GM18505 (cell line): ENCODE data around the gene ANKRD23.

Source experiments
- ATAC-seq: cut with Tn5 transposase; IDR thresholded peaks from one replicate; pipeline ENCODE4 v1.9.1; 2021; ENCODE audit not compliant: unreplicated experiment
- POLR2A ChIP-seq: IDR thresholded peaks from 4 replicates; pipeline ENCODE4 v1.6.1; 2011; ENCODE audit warnings: borderline replicate concordance; ENCODE audit not compliant: insufficient read depth, insufficient read length; ENCODE audit errors: extremely low read depth

Gene ANKRD23

DNA sequence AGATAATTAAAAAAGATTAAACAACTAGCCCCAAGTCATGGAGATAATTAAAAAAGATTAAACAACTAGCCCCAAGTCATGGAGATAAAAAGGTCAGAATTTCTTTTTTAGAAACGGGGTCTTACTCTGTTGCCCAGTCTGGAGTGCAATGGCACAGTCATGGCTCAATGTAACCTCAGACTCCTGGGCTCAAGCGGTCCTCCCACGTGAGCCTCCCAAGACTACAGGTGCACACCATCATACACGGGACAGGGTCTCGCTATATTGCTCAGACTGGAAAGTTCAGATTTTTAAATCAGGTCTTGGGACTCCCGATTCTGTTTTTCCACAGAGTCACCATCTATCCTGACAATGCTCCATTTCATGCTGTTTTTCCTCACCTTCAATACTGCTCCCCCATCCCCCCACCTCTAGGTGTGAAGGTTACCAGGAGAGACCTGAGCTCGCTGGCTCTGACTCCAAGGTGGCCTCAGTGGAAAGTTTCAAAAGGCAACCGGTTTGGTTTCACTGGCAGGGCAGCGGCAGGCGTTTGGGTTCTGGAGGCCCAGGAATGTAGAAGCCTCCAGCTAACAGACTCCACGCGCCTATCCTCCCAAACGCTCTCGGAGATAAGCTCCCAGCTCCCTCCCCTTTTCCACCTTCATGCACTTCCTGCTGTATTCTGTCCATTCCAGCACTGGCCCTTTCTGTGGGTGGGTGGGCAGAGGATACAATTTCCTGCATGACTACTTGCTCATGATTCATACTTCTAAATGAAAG, 28.9 kb upstream of the ANKRD23 start:
- no peak for TF ChIP-seq POLR2A
- no peak for ATAC-seq

GRCh38 chr2:96870626-96871255, 26.9 kb upstream of the ANKRD23 start:
- no peak for ATAC-seq
- TF ChIP-seq POLR2A = no peak

- ATAC-seq = no peak
- peak; percentile 33 for TF ChIP-seq POLR2A
Observed at GRCh38 chr2:96869822-96870625, 26.2 kb upstream of the ANKRD23 start, which contains the start of gene SEMA4C. TSS of gene SEMA4C (minus strand) at chr2:96870080. CDS start at chr2:96867886, 2,194 bp downstream.

- ATAC-seq = no peak
- TF ChIP-seq POLR2A = no peak
Observed at GRCh38 chr2:96869281-96869821, 25.5 kb upstream of the ANKRD23 start.

DNA sequence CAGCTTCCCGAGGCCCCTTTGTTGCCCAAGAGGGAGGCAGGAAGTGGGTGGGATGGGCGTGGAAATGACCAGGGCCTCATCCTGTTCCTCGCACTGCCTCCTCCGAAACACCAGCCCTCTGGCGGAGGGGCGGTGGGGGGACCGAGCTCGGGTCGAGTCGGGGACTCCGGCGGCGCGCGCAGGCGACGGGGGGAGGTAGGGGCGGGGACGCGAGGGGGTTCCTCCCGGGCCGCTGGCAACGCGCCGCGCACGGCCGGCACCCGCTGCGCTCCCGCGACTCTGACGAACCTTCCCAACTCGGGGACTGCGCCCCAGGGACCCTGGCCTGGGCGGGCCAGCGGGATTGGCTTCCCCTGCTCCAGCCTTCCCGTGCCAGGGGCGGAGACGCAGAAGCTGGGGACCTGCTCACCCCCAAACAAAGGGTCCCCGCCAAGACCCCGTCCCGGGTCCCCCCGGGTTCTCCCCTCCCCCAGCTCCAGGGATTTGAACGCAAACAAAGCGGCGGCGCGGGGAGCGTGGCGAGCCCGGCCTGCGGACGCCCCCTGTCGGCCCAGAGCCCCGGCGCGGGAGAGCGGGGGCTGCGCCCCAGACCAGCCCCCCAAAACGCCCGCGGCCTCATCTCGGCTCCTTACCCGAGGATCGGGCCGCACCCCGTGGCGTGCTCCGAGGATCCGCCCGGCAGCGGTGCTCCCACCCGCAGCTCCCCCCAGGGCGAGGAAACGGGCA, 24.9 kb upstream of the ANKRD23 start:
- peak; percentile 67 for TF ChIP-seq POLR2A
- ATAC-seq = peak; percentile 38

GRCh38 chr2:96867756-96868554, 24.1 kb upstream of the ANKRD23 start:
- peak; percentile 3 for ATAC-seq
- TF ChIP-seq POLR2A = no peak

DNA sequence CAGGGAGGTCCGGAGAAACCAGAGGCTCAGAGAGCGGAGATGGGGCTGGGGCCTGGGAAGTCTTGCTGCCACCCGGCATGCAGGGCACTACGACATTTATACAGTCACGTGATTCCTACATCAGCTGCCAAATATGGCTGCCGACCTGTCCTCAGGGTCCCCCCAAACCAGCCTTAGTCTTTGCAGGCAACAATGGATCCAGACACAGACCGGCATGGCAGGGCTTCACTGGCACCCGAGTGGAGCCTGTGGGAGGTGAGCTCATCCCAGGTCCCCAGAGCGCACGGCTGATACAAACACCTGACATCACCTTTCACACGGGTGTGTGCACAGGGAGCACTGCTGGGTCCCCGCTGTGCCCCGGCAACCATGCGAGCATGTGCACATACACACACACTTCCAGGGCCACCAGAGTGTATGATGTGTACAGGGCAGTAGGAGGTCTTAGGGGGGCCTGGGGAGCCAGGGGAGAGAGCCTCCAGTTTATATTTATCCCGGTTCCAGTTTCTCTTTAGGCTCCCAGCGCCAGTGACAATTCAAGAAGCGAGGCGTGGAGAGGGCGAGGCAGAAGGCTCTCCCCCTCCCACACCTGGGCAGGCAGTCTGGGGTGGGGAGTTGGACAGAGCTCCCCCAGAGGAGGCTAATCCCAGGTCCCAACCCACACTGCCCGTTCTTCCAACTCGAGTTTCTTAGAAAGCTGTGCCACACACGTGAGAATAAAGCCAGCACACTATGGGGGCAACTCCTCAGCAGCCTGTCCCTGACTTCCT, 23.4 kb upstream of the ANKRD23 start:
- ATAC-seq = no peak
- no peak for TF ChIP-seq POLR2A

DNA sequence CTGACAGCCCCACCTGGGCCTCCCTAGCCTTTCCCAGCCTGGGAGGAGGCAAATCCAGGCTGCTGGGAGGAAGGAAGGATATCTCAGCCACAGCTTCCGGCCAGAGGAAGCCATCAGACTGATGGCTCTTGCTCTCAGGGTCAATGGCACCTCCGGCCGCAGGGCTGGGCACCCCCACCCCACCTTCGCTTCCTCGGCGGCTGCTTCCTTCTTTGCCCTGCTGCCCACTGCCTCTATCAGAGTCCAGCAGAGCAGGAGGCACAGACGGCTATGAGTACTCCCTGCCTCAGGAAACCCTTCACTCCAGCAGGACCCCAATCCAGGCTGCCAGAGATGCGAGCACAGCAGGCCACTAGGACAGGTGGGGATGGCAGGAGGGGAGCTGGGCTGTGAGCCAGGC, 22.8 kb upstream of the ANKRD23 start:
- ATAC-seq = no peak

GRCh38 chr2:96866149-96866548, 22.3 kb upstream of the ANKRD23 start:
- no peak for ATAC-seq
- no peak for TF ChIP-seq POLR2A

More for the DNA sequence above, 22.8 kb upstream of the ANKRD23 start:
- no peak for TF ChIP-seq POLR2A

DNA sequence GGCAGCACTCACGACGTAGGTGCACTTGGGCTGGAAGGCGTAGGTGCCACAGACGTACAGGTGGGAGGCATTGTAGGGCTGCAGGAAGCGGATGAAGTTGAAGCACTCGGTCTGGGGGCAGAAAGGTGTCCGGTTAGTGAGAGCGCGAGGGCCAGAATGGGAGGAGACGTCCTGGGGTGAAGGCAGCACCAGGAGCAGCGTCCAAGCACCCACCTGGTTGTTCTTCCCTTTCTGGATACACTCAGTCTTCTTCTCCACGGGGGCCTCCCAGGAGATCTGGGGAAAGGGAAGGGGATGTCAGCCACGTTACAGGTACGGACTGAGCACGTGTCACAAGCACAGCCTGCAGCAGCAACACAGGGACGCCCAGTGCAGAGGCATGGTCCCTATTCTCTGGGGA, 21.8 kb upstream of the ANKRD23 start:
- no peak for ATAC-seq
- no peak for TF ChIP-seq POLR2A

DNA sequence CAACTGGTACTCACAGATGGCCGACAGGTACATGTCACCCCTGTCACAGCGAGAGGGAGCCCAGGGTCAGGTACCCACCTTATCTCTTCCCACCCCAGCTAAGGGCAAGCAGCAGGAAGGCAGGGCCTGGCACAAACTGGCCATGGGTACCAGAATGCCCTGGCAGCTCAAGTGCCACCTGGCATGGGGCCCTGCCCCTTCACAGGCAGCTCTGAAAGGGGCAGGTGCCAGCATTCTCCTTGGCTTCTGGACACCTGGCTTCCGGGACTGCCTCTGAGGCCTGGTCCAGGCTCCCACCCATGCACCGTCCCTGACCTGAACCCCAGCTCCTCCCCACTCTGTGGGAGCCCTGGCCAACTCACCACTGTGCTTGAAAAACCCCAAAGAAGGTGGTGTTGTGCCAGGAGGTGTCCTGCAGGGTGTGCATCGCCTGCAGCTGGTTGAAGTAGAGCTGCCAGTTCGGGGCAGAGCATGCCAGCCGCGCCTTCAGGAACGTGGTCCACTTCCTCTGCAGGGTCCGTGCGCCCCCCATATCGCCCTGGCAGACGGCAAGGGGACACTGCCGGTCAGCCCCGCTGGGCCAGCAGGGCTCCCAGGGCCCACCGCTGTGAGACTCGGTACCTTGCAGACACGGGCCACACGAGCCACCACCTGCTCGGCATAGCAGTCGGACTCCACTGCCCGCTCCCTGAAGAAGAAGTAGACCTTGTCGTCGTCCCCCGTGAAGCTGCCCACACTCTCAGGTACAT, 20.7 kb upstream of the ANKRD23 start:
- no peak for ATAC-seq
- TF ChIP-seq POLR2A = no peak
